ENCODE results near the gene FRK.

Gene FRK

GRCh38 chr6:116060572-116061283 lies at the start of gene FRK:
Gene FRK, minus strand, starts transcription at chr6:116060891. Its CDS starts 580 bp downstream, at chr6:116060311.
- DNase-seq, result peak; percentile 17

DNA sequence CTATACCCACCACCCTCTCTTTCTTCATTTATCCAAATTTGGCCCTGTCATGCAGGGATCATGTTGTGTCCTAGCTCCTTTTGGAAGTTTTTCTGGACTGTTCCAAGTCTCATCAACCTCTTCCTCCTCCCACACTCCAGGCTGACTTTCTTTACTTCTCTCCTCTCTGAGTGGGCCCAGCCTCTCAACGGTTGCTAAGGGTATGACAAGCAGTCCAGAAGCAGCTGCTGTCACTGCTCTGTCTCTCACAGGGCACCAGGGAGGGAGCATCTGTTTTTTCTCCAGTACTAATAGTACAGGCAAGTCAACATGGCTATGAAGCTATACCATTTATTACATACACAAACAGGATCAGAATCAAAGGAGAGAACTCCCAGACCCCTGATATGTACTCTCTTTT lies 48.1 kb upstream of the FRK start:
- DNase-seq, result no peak

DNA sequence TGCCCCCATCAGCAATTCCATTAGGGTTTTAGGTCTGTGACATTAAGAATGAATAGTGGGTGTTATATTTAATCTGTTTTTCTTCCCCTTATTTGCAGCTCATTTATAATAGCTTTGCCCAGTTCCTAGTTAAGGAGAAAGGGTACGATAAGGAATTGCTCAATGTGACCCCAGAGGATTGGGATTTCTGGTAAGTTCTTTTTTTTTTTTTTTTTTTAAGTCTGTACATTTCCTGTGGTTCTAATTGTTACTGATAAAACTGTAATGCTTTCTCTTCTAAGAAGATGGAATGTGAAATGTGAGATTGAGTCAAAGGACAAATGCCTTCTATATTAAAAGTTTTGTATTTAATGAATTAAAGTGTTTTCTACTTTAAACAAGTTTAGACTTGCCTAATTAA lies 45.5 kb upstream of the FRK start:
- no peak for DNase-seq

DNA sequence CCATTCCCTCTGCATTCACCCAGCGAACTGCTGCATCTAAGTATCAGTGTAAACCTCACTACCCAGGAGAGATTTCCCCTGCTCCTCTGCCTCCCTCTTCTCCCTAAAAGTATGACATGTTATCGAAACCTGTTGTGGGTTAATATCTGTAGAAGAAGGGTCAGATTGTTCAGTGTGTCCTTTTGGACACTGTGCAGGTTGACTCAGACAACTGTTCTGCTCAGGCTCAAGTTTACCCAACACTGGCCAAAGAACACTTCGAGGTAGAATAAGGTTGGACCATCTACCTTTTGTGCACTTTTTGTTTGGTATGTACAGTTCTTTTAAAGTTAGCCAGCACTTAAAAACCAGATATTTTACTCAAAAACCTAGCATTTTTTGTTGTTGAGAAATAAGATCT lies 44.6 kb upstream of the FRK start:
- no peak for DNase-seq

DNA sequence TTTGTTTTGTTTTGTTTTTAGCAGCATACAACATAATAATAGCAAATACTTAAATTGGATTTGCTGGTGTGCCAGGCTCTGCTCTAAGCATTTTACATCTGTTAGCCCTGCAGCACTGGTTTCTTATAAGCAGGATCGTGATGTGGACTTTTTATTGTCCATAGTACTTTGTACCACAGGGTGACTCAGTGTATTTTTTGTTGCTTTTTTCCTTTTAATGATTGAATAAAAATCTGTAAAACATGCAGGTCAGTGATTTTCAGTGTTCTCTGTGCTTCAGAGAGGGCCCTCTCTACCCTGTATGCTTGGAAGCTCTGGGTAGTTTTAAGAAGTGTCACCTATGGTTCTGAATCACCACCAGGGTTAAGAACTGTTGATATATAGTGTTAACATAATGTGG lies 43.9 kb upstream of the FRK start:
- no peak for DNase-seq

DNA sequence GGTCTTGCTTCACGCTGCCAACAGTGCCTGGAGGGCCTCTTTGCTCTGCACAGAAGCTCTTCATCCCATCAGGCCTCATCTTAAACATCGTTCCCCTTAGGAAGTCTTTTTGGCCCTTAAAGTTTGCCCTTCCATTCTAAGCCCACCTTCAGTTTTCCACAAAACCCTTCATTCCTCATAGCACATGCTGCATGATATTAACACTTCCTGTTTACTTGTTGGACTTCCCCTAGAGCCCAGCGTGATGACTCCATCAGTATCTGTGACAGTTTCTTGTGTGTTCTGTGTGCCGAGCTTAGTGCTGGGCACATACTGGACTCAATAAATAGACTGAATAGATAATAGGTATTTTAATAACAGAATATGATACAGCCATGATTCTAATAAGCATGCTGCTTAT lies 42.2 kb upstream of the FRK start:
- DNase-seq, result no peak

DNA sequence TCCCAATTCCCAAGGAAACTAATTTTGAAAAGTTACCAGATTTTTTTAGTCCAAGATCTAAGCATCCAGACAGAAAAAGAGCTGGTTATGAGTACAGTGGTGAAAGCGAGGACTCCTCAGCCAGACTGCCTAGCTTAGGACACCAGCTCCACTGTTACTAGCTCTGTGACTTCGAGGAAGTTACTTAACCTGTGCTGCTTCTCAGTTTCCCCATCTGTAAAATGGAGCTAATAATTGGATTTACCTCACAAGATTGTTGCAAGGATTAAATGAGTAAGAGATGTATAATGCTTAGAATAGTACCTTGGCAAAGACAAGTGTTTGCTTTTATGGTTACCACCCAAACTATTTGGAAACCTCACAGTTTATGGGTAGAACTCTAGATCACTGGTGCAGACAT lies 41.1 kb upstream of the FRK start:
- DNase-seq, result no peak

DNA sequence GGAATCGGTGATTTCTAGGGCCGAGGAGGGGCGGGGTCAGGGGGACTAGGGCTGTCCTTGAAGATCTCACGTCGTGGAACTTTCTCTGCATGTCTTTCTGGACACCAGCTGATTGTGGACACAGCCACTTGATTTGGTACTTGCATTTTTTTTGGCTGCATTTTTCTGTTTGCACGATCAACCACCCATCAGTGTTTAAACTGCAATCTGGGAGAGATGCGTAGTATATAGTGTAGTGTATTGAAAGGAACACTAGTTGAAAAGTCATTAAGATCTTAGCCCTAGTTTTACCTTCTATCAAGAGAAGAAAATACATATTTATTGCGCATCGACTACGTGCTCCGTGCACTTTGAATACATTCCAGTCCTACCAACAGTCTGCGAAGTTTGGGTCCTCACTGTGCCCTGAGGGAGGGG lies 40.6 kb upstream of the FRK start:
- DNase-seq, result no peak

DNA sequence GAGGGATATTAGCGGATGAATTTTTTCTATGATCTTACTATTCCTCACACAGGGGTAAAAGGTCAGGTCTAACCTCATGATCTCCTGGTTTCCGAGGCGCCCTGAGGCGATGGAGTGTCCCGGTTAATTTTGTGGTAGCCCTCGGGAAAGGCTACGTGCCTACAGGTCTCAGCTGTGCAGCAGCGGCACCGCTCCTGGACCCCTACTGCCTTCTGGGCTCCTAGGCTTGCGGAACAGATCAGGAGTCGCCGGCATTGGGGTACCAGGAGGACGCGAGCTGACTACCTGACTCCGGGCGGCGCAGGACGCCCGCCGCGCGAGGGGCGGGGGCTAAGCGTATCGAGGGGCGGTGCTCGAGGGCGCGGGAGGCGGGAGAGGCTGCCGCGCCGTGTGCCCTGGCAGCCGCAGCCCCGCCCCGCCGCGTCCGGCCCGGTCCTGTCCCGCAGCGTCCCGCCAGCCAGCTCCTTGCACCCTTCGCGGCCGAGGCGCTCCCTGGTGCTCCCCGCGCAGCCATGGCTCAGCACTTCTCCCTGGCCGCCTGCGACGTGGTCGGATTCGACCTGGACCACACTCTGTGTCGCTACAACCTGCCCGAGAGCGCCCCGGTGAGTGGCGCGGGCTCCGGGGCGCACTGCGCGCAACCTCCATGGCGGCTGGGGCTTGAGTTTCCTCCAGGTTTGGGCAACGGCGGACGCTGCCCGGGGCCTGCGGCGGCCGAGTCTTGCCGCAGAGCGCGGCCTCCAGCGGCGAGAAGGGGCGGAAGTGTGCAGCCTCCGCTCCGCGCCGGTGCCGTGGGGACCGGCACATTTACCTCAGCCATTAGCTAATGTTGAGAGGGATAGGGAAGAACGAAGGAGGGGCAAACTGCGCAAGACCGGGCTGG lies 40.0 kb upstream of the FRK start, which contains the start of gene NT5DC1:
Gene NT5DC1 (plus strand): TSS at position 435 of the 883 bp plus-strand sequence. CDS start 78 bp downstream, at position 513.
- peak; percentile 93 for DNase-seq

DNA sequence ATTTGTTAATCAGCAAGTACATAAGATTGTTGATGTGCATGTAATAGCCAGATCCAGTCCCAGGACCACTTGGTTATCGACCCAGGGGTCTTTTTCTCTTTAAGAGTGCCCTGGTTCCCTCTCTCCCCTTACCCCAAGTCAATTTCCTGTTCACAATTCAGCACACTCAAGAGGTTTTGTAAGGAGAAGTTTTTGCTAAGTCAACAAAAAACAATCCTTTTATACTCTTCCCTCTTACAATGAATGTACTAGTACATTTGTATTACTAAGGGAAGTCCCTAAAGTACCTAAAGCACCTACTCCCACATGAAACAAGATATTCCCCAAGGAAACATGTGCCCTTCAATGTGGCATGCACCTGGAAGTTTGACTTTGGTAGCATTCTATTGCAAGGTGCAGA lies 38.3 kb upstream of the FRK start:
- no peak for DNase-seq

- DNase-seq, result no peak
Measured at GRCh38 chr6:116096979-116097816, 36.5 kb upstream of the FRK start.

DNA sequence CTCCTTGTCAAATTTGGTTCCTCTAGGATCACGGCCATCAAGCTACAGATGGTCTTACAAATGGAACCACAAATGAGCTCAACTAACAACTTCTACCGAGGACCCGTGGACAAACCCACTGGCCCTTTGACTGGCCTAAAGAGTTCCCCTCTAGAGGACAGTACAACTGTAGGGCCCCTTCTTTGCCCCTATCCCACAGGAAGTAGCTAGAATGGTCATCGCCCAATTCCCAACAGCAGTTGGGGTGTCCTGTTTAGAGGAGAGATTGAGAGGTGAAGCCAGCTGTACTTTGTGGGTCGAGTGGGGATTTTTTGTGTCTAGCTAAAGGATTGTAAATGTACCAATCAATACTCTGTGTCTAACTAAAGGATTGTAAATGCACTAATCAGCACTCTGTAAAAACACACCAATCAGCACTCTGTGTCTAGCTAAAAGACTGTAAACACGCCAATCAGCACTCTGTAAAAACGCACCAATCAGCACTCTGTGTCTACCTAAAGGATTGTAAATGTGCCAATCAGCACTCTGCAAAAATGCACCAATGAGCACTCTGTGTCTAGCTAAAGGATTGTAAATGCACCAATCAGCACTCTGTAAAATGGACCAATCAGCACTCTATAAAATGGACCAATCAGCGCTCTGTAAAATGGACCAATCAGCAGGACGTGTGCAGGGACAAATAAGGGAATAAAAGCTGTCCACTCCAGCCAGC lies 35.5 kb upstream of the FRK start:
- DNase-seq, result peak; percentile 27

DNA sequence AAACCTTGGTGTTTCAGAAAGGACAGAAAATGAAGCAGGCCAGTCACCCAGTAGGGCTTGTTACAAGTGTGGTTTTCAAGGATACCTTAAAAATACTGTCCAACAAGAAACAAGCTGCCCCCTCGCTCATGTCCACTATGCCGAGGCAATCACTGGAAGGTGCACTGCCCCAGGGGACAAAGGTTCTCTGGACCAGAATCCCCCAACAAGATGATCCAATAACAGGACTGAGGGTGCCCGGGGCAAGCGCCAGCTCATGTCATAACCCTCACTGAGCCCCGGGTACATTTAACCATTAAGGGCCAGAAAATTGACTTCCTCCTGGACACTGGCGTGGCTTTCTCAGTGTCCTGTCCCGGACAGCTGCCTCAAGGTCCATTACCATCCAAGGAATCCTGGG lies 33.4 kb upstream of the FRK start:
- no peak for DNase-seq

DNA sequence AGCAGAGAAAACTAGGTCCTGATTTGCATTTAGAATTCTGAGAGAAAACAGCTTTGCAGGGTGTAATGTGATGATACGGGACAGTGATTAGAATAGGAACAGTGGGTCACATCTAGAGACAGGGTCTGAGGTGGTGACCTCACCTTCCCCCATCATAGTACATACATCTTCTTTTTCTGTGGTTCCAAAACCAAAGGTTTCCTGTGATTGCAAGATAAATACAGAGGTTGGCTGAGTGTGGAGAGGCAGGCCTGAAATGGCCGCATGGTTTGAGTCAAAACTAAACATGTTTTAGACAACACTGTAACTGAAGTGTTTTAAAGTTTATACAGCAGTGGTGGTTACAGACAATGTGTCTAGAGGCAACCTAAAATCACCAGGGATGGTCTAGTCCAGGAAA lies 29.6 kb upstream of the FRK start:
- no peak for DNase-seq

- no peak for DNase-seq
Measured at GRCh38 chr6:116088946-116089345, 28.3 kb upstream of the FRK start.

- DNase-seq, result no peak
Measured at GRCh38 chr6:116087437-116088027, 26.8 kb upstream of the FRK start.

- no peak for DNase-seq
Measured at GRCh38 chr6:116084284-116084683, 23.6 kb upstream of the FRK start.

DNA sequence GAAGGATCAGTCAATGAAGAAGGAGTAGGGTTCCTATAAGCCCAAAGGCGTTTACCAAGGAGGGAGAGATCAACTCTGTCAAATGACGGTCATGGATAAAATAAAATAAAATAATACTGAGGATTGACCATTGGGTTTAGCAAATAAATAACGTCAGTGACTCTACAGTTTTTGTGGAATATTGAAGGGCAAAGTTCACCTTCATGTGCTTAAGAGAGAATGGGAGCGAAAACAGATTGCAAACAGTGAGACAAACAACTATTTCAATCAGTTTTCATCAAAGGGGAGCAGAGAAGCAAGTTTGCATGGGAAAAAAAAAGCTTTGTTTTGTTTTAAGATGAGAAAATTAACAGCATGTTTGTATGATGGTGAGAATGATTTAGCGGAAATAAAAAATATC lies 22.4 kb upstream of the FRK start:
- no peak for DNase-seq

DNA sequence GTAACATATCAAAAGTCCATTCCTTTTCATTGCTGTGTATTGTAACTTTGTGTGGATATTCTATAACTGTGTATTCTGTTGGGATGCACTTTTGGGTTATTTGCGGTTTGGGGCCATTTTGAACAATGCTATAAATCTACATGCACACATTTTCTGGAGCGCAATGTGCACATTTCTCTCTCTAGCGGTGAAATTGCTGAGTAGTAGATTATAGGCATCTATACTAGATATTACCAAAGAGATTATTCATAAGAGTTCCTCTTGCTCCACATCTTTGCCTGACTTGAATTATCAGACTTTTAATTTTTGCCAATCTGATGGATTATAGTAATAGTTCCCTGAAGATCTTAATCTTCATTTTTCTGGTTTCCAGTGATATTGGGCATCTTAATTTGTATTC lies 18.3 kb upstream of the FRK start:
- DNase-seq, result no peak

- DNase-seq, result no peak
Measured at GRCh38 chr6:116078522-116078921, 17.8 kb upstream of the FRK start.

DNA sequence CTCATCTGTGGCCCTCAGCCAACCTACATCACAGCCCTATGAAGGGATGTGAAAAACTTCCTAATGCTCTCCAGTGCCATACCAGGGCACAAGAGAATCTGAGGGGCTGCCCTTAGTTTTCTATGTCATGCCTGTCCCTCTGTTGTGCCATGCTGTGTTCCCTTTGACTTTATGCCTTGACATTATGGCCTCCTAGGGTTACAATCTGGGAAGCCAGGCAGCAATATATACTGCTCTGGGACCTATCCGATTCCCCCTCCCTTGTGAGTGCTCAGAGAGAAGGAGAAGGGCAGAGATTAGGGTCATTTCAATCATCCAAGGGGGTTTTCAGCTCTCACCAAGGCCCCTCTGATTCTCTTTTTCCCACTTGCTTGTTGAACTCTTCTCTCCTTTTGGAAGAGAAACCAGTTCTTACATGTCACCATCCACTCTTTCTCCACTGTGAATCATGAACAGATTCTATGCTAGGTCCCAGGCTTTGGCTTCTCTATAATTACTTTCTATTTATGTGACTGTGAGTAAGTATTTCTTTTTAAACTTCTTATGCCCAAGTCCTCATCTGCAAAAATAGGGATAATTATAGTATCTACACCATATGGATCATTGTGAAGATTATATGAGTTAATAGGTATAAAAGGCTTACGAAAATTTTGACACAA lies 14.2 kb upstream of the FRK start:
- DNase-seq, result no peak
